ENCODE results near the gene BMP4. TPM values are rescaled to one million over a fixed set of nuclear protein-coding genes. Genes with fewer than 3 reads are reported as not detected.
"Not testable (repeated sequence)": the region's sequence is repeated elsewhere in the genome, so short reads cannot be mapped to it uniquely, and the experiment has no call there.

The BMP4 gene
- 20.4 and 22.9 TPM in 2 replicates for total RNA-seq (2014; rRNA removed; shearing (Covaris generic))

- H3K27me3 ChIP-seq (ENCODE audit: control insufficient read depth, insufficient read depth, low read length): peaks cover 35% of the 10 kb centered on the region
- peak within 1 kb of the TSS; percentile 72 for H3K4me3 ChIP-seq (ENCODE audit: insufficient read depth, low read depth, low read length)
- DNase-seq: peak; percentile 95
- no peaks in the 10 kb centered on the region for H3K36me3 ChIP-seq (replicated peaks; ENCODE audit: control insufficient read depth, insufficient read depth, low read length)
These were observed at the start of gene BMP4 for GRCh38 chr14:53956427-53957201. TSS of gene BMP4 (minus strand) at chr14:53956825. CDS start at chr14:53952222, 4,603 bp downstream.

DNA sequence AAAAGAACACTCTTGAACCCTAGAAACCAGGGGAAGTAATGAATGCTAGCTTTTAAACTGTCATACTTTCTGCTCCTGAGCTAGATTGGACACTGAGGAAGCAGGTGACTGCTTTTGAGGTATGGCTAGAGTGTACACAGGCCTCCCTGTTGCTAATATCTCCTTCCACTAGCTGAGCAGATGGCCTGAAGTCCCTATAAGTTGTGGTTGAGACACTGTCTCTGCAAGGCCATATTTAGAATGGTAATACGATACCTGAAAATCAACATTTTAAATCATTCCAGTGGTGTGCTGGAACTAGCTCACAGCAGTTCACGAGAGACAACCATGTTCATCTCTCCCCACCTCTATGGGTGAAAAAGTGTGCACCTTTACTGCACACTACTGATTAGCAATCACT is 46.4 kb upstream of the BMP4 start:
- Histone ChIP-seq H3K4me3 (ENCODE audit: insufficient read depth, low read depth, low read length) (no peak overlapping the region), H3K36me3 (replicated peaks; ENCODE audit: control insufficient read depth, insufficient read depth, low read length) (no peaks in the 10 kb centered on the region), H3K27me3 (ENCODE audit: control insufficient read depth, insufficient read depth, low read length) (no peaks in the 10 kb centered on the region)
- no peak for DNase-seq

- Histone ChIP-seq H3K4me3 (ENCODE audit: insufficient read depth, low read depth, low read length) (no peak overlapping the region), H3K27me3 (ENCODE audit: control insufficient read depth, insufficient read depth, low read length) (no peaks in the 10 kb centered on the region), H3K36me3 (replicated peaks; ENCODE audit: control insufficient read depth, insufficient read depth, low read length) (no peaks in the 10 kb centered on the region)
- no peak for DNase-seq
These were observed 46.0 kb upstream of the BMP4 start for GRCh38 chr14:54002653-54003052.

DNA sequence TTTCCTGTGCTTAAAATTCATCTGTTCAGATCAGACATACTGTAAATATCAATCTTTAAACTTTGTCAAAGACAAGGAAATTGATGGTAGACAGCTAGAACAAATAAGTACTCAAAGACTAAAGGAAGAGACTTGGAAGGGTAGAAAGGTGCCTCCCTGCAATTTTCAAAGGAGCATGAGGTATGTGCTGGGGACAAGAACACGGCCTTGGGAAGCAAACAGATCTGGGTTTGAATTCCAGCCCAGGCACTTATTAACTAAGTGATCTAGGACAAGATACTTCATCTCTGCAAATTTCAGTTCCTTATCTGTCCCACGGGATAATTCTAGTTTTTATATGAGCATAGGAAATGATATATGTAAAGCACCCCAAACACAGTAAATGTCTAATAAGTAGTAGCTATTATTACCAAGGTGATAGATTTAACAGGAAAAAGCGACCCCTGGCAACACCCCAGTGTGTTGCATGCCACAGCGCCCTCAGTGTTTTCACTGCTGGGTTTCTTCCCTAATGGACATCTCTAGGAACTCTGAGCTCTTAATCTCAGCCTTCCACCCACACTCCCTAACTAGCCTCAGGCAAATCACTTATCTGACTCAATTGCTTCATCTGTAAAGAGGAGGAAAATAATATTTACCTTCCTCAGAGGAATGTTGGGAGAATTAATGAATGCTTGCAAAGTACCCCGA is 44.7 kb upstream of the BMP4 start:
- DNase-seq: peak; percentile 28

DNA sequence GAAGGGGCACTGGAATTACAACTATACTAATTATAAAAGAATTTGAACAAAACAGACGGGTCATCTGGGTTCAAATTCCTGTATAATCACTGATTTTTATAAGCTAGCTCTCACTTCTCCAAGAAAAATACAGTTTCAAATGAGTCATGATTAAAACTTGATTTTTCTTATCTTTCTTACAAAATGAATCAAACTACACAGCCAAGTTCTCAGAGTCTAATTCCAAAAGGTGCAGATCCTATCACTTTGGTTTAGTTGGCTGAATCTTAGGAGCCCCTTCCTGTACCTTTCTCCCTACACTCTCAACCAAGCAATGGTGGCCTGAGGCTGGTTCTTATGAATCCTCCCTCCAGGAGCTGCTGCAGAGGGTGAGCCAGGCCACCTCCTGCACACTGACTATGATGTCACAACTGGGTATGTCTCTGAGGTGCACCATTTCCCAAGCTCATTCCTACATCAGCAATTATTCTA is 43.8 kb upstream of the BMP4 start:
- H3K36me3 ChIP-seq (replicated peaks; ENCODE audit: control insufficient read depth, insufficient read depth, low read length): no peaks in the 10 kb centered on the region
- H3K4me3 ChIP-seq (ENCODE audit: insufficient read depth, low read depth, low read length): no peak overlapping the region
- H3K27me3 ChIP-seq (ENCODE audit: control insufficient read depth, insufficient read depth, low read length): no peaks in the 10 kb centered on the region
- DNase-seq: no peak

More for the DNA sequence above, 44.7 kb upstream of the BMP4 start:
- Histone ChIP-seq H3K27me3 (ENCODE audit: control insufficient read depth, insufficient read depth, low read length) (no peaks in the 10 kb centered on the region), H3K4me3 (ENCODE audit: insufficient read depth, low read depth, low read length) (no peak overlapping the region), H3K36me3 (replicated peaks; ENCODE audit: control insufficient read depth, insufficient read depth, low read length) (no peaks in the 10 kb centered on the region)

DNA sequence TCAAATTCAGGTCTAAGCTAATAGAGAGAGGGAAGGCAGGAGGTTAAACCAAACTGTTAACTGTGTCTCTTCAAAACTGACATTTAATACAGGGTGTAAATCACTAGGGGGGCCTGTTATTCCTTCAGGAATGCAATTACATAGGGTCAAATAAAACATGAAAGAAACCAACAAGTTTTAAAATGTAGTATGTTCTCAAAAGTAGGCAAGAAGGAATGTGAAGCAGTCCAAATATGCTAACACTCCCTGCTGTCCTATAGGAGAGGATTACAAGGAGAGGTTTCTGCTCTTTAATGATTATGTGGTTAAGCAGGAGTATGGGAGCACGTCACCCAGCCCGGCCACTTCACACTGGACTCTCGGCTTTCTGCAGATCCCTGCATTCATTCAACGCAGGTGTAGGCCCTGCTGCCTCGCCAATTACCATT is 42.5 kb upstream of the BMP4 start:
- no peak for DNase-seq
- H3K27me3 ChIP-seq (ENCODE audit: control insufficient read depth, insufficient read depth, low read length): no peaks in the 10 kb centered on the region
- no peak overlapping the region for H3K4me3 ChIP-seq (ENCODE audit: insufficient read depth, low read depth, low read length)
- no peaks in the 10 kb centered on the region for H3K36me3 ChIP-seq (replicated peaks; ENCODE audit: control insufficient read depth, insufficient read depth, low read length)

DNA sequence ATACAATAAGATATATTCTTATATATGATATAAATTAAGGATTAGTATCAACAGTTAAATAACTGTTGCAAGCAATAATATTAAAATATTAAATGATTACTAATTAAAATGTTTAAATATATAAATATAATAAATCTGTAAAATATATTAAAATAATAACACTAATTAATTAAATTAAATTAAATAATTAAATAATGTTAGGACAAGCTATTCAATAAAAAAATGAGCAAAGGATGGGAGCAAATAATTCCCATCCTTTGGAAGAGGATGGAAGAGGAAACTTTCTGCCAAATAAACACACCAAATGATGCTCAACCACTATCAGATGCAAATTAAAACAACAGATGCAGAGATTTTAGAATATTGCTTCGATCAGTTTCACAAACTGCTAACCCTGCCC is 39.4 kb upstream of the BMP4 start:
- H3K27me3 ChIP-seq (ENCODE audit: control insufficient read depth, insufficient read depth, low read length): no peaks in the 10 kb centered on the region
- H3K4me3 ChIP-seq (ENCODE audit: insufficient read depth, low read depth, low read length): no peak overlapping the region
- DNase-seq: no peak
- H3K36me3 ChIP-seq (replicated peaks; ENCODE audit: control insufficient read depth, insufficient read depth, low read length): no peaks in the 10 kb centered on the region

GRCh38 chr14:53993920-53994607 is 37.4 kb upstream of the BMP4 start:
- H3K36me3 ChIP-seq (replicated peaks; ENCODE audit: control insufficient read depth, insufficient read depth, low read length): no peaks in the 10 kb centered on the region
- H3K27me3 ChIP-seq (ENCODE audit: control insufficient read depth, insufficient read depth, low read length): no peaks in the 10 kb centered on the region
- H3K4me3 ChIP-seq (ENCODE audit: insufficient read depth, low read depth, low read length): no peak overlapping the region
- no peak for DNase-seq

- Histone ChIP-seq H3K36me3 (replicated peaks; ENCODE audit: control insufficient read depth, insufficient read depth, low read length) (no peaks in the 10 kb centered on the region), H3K4me3 (ENCODE audit: insufficient read depth, low read depth, low read length) (no peak overlapping the region), H3K27me3 (ENCODE audit: control insufficient read depth, insufficient read depth, low read length) (no peaks in the 10 kb centered on the region)
- no peak for DNase-seq
These were observed 34.4 kb upstream of the BMP4 start for GRCh38 chr14:53990978-53991377.

DNA sequence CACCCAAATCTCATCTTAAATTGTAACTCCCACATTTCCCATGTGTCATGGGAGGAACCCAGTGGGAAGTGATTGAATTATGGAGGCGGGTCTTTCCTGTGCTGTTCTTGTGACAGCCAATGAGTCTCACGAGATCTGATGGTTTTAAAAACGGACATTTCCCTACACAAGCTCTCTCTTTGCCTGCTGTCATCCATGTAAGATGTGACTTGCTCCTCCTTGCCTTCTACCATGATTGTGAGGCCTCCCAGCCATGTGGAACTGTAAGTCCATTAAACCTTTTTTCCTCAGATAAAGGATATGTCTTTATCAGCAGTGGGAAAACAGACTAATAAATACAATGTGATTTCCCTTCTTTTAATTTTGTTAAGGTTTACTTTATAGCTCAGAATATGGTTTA is 30.1 kb upstream of the BMP4 start:
- H3K27me3 ChIP-seq (ENCODE audit: control insufficient read depth, insufficient read depth, low read length); H3K4me3 ChIP-seq (ENCODE audit: insufficient read depth, low read depth, low read length); DNase-seq; H3K36me3 ChIP-seq (replicated peaks; ENCODE audit: control insufficient read depth, insufficient read depth, low read length): not testable (repeated sequence)

DNA sequence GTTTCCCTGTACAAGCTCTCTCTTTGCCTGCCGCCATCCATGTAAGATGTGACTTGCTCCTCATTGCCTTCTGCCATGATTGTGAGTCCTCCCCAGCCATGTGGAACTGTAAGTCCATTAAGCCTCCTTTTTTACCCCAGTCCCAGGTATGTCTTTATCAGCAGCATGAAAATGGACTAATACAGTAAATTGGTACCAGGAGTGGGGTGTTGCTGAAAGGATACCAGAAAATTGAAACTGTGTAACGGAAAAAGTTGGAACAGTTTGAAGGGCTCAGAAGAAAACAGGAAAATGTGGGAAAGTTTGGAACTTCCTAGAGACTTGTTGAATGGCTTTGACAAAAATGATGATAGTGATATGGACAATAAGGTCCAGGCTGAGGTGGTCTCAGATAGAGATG is 28.3 kb upstream of the BMP4 start:
- H3K36me3 ChIP-seq (replicated peaks; ENCODE audit: control insufficient read depth, insufficient read depth, low read length); H3K4me3 ChIP-seq (ENCODE audit: insufficient read depth, low read depth, low read length); H3K27me3 ChIP-seq (ENCODE audit: control insufficient read depth, insufficient read depth, low read length); DNase-seq: not testable (repeated sequence)

DNA sequence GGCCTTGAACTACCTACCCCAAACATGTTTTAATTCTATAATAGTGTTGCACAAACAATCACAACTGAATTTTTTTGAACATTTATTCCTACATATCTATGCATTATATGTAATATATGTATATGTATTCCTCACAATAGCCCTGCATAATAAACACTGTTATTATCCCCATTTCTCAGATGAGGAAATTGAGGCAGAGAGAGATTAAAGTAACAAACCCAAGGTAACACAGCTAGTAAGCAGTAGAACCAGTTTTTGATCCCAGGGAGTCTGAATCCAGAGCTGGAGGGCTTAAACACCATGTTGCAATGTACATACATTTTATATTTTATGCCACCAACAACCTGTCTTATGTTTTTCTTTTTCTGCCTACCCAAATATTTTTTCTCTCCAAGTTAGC is 26.5 kb upstream of the BMP4 start:
- no peak for DNase-seq
- no peak overlapping the region for H3K4me3 ChIP-seq (ENCODE audit: insufficient read depth, low read depth, low read length)
- no peaks in the 10 kb centered on the region; the same call in 1 of the 2 replicates for H3K27me3 ChIP-seq (ENCODE audit: control insufficient read depth, insufficient read depth, low read length)
- no peaks in the 10 kb centered on the region for H3K36me3 ChIP-seq (replicated peaks; ENCODE audit: control insufficient read depth, insufficient read depth, low read length)

DNA sequence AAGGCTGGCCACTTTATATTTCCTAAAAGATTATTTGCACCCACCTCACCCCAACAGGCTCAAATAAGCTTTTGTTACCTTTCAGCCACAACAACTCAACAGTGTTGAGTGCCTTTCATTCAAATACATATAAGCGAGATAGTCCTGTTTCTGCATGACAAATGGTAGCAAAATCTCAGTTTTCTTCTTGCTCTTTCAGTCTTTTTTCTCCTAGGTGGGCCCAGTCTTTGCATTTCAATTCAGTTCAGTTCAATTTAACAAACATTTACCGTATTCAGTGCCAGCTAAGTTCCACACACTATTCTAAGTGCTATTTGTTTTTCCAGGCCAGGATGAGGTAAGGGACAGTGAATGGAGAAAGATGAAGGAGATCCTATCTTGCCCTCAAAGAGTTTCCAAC is 25.9 kb upstream of the BMP4 start:
- Histone ChIP-seq H3K27me3 (ENCODE audit: control insufficient read depth, insufficient read depth, low read length) (no peaks in the 10 kb centered on the region; the same call in 1 of the 2 replicates), H3K36me3 (replicated peaks; ENCODE audit: control insufficient read depth, insufficient read depth, low read length) (no peaks in the 10 kb centered on the region), H3K4me3 (ENCODE audit: insufficient read depth, low read depth, low read length) (no peak overlapping the region)
- no peak for DNase-seq

DNA sequence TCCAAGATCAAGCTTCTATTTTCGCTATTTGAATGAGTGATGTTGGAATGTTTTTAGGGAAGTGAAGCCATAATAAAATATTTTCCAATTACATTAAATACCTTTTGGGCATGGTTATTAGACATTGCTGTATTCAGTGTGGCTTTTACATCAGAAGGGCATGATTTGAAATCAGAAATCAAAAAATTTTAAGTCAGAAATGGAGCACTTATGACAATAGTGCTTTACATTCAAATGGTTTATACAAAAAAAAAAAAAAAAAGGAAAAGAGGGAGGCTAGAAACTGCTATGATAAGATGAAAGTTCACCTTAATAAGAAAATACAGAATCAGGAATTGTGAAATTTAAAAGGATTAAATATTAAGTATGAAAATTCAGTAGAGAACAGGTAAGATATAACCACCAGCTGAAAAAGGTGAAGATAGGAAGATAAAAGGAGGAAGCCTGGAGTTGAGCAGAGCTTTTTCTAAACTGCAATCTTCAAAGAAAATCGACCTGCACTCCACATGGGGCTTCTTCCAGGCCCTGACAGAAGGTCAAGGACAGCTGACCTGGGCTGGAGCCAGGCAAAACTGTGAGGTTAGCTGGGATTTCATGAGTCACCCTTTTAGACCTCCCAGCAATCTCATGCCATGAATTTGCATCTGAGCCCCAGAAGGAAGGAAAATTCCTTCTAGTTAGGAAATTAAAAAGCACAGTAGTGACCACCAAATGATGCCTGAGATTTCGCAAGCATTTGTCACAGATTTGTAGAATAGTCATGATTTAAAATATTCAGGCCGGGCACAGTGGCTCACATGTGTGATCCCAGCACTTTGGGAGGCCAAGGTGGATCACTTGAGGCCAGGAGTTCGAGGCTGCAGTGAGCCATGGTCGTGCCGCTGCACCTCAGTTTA is 23.4 kb upstream of the BMP4 start:
- DNase-seq: peak; percentile 68
- Histone ChIP-seq H3K36me3 (replicated peaks; ENCODE audit: control insufficient read depth, insufficient read depth, low read length) (no peaks in the 10 kb centered on the region), H3K4me3 (ENCODE audit: insufficient read depth, low read depth, low read length) (no peak overlapping the region), H3K27me3 (ENCODE audit: control insufficient read depth, insufficient read depth, low read length) (no peaks in the 10 kb centered on the region; the same call in 1 of the 2 replicates)
